ENCODE results near the gene DRC1. TPM values are rescaled to one million over a fixed set of nuclear protein-coding genes. Genes with fewer than 3 reads are reported as not detected.

The DRC1 gene
- total RNA-seq, 2 experiments from 2014 or later = not detected

GRCh38 chr2:26438926-26439325 is 37.2 kb downstream of the DRC1 start:
- ChIA-PET CTCF (no interaction called here), POLR2A (no interaction called here)

DNA sequence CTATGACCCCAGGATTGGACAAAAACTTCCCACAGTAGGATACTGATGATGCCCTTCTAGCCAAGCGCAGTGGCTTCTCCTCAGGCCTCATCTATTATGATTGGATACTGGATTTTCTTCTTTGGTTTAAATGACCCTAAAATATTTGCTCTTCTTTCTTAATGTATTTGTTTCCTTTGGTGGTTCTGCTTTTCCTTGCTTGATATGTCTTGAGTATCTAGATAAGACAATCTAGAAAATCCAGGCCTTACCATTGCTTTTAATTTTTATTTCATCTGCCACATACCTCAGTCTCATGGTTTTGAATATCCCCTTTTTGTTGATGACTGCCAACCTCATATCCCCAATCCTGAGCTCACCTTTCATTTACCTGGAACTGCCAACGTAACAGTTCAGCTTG is 40.6 kb downstream of the DRC1 start:
- ChIA-PET POLR2A (no interaction called here), CTCF (no interaction called here)

GRCh38 chr2:26442707-26443106 is 41.0 kb downstream of the DRC1 start:
- CTCF ChIA-PET = no interaction called here

DNA sequence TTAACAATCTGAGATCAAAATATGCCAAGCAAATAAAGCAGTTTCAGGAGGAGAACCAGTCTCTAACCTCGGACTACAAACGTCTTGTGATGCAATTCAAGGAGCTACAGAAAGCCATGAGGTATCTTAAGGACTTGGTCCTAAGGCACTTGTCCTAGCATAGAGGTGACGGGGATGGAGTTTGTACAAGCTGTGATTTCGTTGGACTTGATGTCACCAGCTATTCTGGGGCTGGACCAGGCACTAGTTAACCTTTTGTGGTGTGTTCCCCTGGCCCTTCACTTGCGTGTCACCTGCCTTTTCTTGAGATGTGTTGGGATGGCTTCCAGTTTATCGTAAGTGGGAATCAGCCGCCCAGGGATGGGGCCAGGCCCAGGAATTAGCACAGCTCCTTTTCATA is 42.5 kb downstream of the DRC1 start:
- ChIA-PET POLR2A (no interaction called here), CTCF (no interaction called here)

More at GRCh38 chr2:26442707-26443106, 41.0 kb downstream of the DRC1 start:
- POLR2A ChIA-PET = no interaction called here

- POLR2A ChIA-PET = no interaction called here
Observed at GRCh38 chr2:26448651-26449050, 46.9 kb downstream of the DRC1 start.

DNA sequence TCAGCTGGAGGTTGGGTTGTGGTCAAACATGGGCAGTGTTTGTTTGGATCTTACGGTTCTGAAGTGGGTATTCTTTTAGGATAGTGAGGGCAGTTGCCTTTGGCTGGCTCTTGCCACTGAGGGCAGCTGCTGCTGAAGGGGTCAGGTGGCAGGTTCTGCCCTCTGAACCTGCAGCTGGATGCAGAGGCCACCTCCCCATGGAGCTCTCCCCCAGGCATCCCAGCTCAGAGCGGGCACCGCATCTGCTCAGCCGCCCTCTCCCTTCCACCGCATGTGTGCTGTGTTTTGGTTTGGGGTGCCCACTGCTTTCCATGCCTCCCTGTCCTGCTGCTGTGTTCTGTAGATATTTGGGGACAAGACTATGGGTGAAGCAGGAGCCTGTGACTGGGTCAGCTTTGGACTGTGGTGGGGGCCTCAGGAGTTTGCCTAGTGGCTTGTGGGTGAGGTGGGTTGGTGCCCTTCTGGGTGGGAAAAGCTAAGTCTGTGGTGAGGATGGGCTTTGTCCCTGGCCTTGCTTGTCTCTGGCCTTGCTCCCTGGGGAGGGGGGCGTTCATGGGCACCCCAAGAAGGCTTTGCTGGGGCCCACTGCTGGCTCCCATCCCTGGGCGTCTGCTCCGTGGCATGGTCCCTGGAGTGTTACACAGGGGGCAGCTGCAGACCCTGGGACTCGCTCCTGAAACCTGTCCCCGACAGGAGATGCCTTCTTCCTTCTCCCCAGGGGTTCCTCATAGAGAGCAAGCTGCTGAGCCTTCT is 47.7 kb downstream of the DRC1 start:
- POLR2A ChIA-PET = no interaction called here
- CTCF ChIA-PET = no interaction called here

More at GRCh38 chr2:26448651-26449050, 46.9 kb downstream of the DRC1 start:
- CTCF ChIA-PET = no interaction called here

- ChIA-PET CTCF (interaction anchor here (1.4 kb wide), 1 partner anchor 128 kb away, joined by 3 read pairs; no protein-coding TSS in a partner anchor), POLR2A (no interaction called here)
Observed at GRCh38 chr2:26450031-26450635, 48.4 kb downstream of the DRC1 start.

- ChIA-PET CTCF (interaction anchor here (1.4 kb wide), 1 partner anchor 126 kb away, joined by 3 read pairs; no protein-coding TSS in a partner anchor), POLR2A (interaction anchor here (0.6 kb wide), 1 partner anchor 1980 kb away, joined by 4 read pairs; no protein-coding TSS in a partner anchor)
Observed at GRCh38 chr2:26451700-26452099, 50.0 kb downstream of the DRC1 start.

GRCh38 chr2:26453421-26454329 is 52.0 kb downstream of the DRC1 start:
- CTCF ChIA-PET = no interaction called here

GRCh38 chr2:26454561-26455001 is 52.9 kb downstream of the DRC1 start:
- ChIA-PET CTCF (no interaction called here), POLR2A (no interaction called here)

More at GRCh38 chr2:26453421-26454329, 52.0 kb downstream of the DRC1 start:
- POLR2A ChIA-PET = no interaction called here

DNA sequence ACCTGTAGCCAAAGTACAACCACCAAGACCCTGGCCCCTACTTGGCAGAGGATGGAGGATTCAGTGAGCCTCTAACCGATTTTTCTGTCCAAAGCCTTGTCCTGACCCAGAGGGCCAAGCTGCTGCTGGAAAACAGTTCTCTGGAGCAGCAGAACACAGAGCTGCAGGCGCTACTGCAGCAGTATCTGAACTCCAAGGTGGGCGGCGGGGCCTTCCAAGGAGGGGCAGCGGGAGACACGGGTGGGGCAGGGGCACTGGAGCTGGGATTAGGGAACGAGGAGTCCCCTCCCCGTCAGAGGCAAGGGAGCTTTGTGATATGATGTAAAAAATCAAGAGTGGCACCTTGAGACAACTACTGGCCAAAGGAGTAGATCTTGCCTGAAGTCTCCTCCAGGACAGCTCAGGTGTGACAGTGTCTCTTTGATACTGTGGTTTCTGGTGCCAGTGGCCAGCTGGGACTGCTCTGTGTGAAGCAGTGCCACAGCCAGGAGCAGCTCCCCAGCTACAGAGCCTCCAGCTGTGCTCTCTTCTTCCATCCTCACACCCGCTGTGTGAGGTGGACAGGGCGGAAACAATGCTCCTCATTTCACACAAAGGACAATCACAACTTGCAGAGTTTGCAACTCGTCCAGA is 53.4 kb downstream of the DRC1 start:
- ChIA-PET CTCF (no interaction called here), POLR2A (no interaction called here)

GRCh38 chr2:26455670-26456439 is 54.1 kb downstream of the DRC1 start:
- ChIA-PET POLR2A (no interaction called here), CTCF (interaction anchor here (1.1 kb wide), 1 partner anchor 122 kb away, joined by 3 read pairs; no protein-coding TSS in a partner anchor)

- ChIA-PET POLR2A (no interaction called here), CTCF (interaction anchor here (1.1 kb wide), 1 partner anchor 121 kb away, joined by 3 read pairs; no protein-coding TSS in a partner anchor)
Observed at GRCh38 chr2:26456440-26457250, 54.9 kb downstream of the DRC1 start.

DNA sequence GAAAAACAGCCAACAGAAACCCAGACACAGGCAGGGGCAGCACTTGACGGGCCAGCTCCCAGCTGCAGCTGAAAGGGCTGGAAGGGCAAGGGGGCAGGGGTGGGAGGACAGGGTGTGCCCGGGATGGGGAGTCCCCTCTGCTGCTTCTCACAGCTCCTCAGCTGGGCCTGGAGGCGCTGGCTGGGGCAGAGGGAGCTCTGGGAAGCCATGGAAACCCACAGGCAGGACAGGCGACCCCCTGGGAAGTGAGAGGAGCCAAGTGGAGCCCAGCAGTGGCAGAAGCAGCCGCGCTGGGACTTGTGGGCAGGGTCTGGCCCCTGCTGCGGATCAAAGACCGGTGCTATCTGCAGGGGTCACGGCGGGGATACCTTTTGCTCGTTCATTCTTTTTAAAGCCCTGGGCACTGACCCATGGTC is 55.5 kb downstream of the DRC1 start:
- POLR2A ChIA-PET = no interaction called here
- CTCF ChIA-PET = no interaction called here

DNA sequence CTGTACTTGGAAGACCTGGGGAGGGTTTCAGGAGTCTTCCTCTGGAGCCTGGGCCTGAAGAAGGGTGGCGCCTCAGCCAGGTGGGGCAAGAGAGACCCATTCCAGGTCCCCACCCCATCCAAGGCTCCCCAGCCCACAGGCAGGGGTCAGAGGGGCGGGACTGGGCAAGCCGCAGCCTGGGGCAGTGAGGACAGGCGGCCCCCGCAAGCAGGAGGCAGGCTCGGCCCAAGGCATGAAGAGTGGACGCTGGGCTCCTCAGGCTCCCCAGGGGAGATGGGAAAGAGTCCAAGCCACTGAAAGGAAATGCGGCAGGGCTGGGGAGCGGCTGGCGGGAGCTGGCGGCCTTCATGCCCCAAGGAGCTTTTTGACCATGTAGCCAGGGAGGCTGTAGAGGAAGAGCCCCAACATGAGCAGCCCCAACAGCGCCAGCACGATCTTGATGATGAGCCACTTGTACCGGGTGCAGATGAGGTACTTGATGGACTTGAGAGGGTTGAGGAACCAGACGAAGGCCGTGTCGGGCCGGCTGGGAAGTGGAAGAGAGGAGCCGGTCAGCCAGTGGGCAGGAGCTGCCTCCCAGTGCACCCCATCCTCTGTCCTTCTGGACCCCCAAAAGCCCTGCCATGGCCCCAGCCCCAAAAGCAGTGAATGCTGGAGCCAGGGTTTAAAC is 56.1 kb downstream of the DRC1 start:
- CTCF ChIA-PET = no interaction called here

DNA sequence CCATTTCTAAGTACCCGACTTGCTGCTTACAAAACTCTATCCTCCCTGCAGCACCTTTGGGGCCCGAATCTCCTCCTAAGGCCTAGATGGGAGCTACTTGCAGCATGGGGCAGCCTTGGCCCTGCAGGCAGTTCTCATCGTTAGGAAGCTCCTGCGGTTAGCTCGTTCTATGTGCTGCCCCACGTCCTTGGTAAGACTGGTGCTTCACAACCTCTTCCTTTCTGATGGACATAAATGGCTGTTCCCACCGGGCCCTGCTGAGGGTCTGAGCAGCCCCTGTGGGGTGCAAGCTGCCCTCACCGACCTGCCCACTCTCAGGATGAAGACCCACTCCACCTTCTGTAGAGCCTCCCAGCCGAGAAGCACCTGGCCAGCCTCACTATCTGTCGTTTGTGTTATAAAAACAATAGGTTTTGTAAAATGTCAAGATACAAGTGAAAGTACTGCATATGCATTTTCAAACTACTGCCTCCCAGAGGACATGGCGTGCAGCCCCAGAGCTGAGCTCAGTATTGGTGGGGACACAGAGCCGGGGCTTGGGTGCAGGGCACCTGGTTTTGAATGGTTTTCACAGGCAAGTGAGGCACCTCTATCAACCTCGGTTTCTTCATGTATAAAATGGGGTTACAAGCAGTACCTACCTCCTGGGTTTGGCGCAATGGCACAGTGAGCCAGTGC is 56.8 kb downstream of the DRC1 start:
- CTCF ChIA-PET = no interaction called here
- POLR2A ChIA-PET = no interaction called here

More for the DNA sequence above, 56.1 kb downstream of the DRC1 start:
- POLR2A ChIA-PET = no interaction called here

DNA sequence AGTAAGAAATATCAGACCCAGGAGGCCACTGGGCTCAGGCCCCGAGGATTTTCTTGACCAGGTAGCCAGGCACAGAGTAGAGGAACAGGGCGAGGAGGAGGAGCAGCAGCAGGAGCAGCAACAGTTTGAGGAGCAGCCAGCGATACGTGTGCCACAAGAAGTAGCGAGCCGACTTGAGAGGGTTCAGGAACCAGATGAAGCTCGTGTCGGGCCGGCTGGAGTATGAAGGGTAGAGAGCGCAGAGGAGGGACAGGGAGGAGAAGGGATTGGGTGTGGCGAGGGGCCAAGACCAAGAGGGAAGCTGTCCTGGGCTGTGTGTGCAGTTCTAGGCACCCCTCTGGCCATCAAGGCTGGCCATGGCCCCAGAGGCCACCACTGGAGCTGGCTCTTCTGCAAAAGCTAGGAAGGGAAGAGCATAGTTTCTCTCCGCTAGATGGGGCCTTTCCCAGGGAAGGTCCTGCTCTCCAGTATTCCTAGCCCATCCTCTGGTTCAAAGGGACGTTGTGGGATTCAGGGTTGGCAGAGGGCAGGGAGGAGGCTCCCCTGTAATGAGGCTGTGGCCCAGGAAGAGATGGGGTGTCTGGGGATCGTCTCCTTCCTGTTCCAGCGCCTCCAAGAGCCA is 58.4 kb downstream of the DRC1 start:
- ChIA-PET POLR2A (no interaction called here), CTCF (no interaction called here)
